NCI-H1105 treated with DMSO at 0.1 percent for 48 hours (cell line): ENCODE data around the gene GPR142.

ENCODE experiments used
- DNase-seq: peaks from one replicate; lab custom pipeline; 2025; lab: John Stamatoyannopoulos, UW

GPR142 gene

GRCh38 chr17:74367206-74367605 lies at the start of gene GPR142:
Gene GPR142 (plus strand): TSS chr17:74367506. CDS start chr17:74369541, 2,035 bp downstream.
- no peak for DNase-seq

DNA sequence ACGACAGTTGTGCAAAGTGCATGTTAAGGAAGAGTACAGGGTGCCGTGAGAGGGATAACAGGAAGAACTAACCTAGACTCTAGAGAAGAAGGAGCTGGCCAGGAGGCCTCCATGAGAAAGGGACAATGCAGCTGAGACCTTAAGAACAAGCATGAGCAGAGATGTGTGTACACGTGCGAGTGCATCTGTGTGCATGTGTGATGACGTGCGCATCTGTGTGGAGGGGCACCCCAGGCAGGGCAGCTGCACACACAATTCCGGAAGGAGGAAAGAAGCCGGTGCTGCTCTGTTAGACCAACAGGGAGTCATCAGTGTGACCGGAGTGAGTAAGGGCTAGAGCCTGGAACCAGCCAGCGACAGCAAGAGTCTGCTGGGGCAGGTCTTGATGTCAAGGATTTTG lies 48.9 kb upstream of the GPR142 start:
- no peak for DNase-seq

- no peak for DNase-seq
These were observed 42.8 kb upstream of the GPR142 start for GRCh38 chr17:74324521-74324920.

DNA sequence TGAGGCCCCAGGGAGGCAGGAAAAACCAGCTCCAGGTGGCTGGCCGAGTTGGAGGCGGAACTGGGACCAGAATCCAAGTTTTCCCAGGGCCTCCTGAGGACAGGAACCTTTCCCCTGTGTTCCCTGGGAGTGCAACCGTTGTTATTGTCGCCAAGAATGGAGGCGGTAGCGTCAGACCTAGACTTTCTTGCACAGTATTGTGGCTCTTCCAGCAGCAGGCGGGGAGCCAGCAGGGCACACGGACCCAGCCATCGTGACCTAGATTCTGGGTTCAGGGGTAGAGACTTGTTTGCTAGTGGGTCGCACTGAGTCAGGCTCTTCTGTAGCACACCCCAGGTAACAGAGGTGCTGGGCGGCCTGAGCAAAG lies 41.9 kb upstream of the GPR142 start:
- no peak for DNase-seq

GRCh38 chr17:74325743-74326379 lies 41.4 kb upstream of the GPR142 start, which contains the start of gene KIF19:
Gene KIF19 (plus strand): TSS chr17:74326226. CDS start chr17:74326350, 124 bp downstream.
- no peak for DNase-seq

- no peak for DNase-seq
These were observed 40.8 kb upstream of the GPR142 start for GRCh38 chr17:74326506-74326905.

DNA sequence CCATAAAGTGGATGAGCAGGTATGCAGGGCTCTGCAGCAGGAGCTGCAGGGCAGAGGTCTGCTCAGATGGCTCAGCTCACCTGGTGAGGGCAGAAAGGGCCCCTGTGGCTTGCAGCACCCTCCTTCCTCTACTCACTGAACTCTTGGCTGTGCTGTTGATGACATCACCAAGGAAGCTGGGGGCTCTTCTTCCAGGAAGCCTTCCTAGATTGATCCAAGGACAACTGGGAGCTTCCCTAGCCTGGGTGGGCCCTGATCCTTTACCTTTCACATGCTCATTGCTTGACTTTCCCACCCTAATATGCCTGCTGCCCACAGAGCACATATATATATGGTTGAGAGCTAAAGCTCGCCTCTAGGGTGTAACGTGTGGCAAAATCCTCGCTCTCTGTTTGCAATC lies 38.8 kb upstream of the GPR142 start:
- no peak for DNase-seq

GRCh38 chr17:74329378-74329777 lies 37.9 kb upstream of the GPR142 start:
- no peak for DNase-seq

DNA sequence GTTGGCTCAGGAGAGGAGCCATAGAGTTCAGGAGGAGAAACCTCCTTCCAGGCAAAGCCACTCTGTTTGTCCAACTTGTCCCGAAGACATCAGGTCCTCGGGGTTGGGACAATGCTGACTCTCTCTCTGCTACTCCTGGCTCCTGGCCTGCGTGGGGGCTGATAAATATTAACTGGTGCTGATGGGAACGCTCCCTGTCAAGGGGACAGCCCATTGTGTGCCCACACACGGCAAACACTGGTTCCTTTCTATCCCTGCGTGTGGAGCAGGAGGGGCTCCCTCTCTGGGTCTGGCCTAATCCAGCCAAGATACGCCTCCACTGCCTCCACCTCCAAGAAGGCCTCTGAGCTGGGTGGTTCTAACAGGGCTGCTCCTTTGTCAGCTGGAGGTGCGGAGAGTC lies 36.9 kb upstream of the GPR142 start:
- no peak for DNase-seq

DNA sequence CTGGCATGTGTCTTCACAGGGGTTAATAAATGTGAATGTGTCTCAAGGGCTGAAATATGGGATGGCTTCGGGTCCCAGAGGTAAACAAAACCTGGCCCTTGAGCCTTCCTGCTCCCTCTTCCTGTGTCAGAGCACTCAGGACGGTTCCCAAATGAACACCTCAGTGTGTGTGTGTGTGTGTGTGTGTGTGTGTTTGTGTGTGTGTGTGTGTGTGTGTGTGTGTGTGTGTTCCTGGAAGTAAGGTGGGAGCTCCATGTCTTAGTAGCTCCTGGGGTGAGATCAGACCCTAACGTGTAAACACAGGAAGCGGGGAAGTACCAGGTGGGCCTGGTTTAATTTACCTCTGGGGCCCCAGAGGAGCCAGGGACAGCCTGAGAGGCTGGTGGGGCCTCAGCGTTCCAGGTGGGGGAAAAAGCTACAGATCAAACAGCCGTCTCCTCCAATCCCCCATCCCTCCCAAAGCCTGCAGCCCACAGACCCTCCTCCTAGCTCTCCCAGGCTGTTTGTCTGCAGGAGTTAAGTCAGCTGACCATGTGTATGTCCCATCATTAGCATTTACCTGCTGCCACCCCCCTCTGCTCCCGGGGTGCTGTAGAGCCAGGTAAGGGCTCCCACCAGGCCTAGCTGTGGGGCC lies 35.2 kb upstream of the GPR142 start:
- DNase-seq = peak; percentile 17

DNA sequence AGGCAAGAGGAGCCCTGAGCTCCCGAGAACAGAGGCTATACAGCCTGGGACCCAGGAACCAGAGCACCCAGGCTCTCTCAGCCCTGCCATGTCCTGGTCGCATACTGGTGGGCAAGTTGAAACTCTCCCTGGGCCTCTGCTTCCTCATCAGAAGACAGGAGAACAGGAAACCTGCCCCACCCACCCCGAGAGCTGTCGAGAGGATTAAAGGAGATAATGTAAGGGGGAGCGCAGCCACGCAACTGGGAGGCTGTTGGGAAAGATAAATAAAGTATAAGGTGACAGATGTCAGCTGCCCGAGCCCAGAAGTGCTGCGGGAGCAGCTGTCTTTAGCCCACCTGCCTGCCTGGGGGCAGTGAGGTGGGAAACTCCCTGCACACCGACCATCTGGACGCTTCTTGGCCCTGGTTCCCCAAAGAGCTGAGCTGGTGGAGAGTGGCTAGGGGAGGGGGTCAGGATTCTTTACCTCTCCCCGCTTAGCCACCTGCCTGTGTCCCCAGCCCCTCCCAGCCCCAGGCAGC lies 34.5 kb upstream of the GPR142 start:
- DNase-seq = peak; percentile 93

DNA sequence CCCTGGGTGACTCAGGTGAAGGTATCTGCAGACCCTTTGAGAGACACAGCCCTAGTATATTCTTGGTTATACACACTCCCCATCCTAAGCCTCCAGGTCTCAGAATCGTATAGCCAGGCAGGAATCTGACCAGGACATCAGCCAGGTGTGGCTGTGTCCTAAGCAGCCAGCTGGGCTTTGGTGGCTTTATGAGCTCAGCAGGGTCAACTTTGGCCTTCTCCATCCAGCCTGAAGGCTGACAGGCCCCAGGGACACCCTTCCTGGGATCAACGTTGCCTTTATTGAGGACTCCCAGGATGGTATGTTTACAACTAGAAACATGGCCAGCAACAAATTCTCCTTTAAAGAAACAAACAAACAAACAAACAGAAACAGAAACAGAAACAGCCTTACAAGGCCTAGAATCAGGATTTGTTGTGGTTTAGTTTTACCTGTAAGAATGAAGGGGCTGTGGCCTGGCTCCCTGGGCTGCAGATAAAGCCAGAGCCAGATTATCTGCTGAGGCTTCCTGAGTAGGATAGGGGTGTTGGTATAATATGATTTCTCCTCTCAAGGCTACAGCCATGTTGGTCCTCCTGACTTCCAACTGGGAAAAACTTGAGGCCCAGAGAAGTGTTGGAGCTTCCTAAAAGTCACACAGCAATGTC lies 32.8 kb upstream of the GPR142 start:
- DNase-seq = no peak

- no peak for DNase-seq
These were observed 31.7 kb upstream of the GPR142 start for GRCh38 chr17:74335529-74336062.

- DNase-seq = no peak
These were observed 31.0 kb upstream of the GPR142 start for GRCh38 chr17:74336307-74336706.

GRCh38 chr17:74337834-74338500 lies 29.3 kb upstream of the GPR142 start:
- no peak for DNase-seq

- no peak for DNase-seq
These were observed 27.6 kb upstream of the GPR142 start for GRCh38 chr17:74339537-74340195.

DNA sequence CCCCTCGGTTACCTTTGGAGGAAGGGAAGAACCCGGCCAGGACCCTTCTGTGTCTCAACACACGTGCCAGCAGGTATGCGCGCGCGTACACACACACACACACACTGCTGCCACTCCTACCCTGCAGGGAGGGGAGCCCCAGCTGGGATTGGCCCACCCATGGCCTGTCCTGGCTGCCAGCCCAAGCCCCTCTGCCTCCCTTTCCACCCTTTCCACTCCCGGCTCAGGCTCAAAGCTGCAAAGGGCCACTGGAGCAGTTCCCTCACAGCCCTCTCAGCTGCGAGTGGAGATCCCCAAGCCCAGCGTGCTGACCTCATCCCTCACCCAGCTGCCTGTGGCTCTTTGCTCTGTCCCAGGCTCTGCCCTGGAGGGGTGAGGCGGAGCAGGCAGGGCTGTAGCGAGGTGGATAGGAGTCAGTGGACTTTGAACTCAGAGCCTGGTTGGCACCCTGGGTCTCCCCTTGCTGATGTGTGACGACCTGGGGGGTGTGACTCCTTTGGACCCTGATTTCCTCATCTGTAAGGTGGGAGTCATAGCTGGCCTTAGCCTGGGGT lies 26.8 kb upstream of the GPR142 start:
- DNase-seq = no peak

DNA sequence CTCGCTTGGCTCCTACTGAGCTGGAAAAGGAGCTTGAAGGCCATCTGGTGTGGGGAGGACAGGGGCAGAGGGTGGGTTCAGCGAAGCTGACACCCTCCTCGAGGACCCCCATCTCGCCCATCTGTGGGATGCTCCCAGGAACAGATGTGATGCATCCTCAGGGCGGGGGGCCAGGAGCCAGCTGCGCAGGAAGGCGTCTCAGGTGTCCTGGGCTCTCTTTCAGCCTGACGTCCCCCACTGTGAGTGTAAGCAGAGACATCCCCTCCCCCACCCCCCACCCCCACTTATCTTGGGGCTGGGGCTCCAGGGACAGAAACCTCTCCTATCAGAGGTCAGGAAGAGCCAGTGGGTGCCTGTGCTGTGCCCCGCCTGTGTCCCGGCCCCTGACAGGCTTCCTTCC lies 25.1 kb upstream of the GPR142 start:
- no peak for DNase-seq

- no peak for DNase-seq
These were observed 24.2 kb upstream of the GPR142 start for GRCh38 chr17:74343121-74343520.

- no peak for DNase-seq
These were observed 23.6 kb upstream of the GPR142 start for GRCh38 chr17:74343526-74344284.

GRCh38 chr17:74344658-74345057 lies 22.6 kb upstream of the GPR142 start:
- DNase-seq = no peak
